ENCODE measurements around the gene ATP4B.

DNA sequence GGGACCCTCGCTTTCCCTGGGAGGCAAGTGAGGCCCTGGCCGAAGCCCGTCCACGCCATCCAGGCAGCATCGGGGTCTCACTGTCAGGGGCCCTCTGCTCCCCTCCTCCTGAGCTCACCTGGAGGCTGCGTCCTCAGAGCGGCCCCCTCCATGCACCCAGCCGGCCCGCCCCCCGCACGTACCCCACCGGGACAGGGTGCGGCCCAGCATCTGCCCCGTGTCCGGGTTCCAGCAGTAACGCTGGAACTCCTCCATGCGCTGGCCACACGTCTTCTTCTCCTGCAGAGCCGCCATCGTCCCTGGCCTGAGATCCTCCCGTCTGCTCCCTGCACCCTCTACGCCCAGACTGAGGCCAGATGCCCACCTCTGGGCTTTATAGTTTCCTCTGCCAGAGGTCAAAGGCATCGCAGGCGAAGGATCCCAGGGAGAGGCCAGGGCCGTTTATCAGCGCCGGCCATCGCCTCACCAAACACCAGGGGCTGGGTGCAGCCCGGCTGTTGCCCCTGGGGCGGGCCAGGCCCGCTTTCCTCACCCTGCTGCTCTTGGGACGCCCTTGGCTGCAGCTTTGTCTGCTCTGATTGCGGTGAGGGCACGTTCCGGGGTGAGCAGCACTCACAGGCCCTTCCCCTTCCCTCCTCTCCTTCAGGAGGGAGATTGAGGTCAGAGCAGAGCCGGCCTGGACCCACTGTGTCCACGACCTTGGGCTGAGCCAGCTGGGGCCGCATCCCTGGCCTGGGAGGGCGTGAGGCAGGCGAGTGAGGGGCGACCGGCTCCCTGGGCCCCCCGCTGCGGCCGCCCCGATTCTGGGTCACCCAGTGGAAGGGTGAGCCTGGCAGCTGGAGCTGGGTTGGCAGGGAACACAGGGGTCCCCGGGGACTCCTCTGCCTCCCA, at the start of gene ATP4B:
- TF ChIP-seq, protein P1, sequence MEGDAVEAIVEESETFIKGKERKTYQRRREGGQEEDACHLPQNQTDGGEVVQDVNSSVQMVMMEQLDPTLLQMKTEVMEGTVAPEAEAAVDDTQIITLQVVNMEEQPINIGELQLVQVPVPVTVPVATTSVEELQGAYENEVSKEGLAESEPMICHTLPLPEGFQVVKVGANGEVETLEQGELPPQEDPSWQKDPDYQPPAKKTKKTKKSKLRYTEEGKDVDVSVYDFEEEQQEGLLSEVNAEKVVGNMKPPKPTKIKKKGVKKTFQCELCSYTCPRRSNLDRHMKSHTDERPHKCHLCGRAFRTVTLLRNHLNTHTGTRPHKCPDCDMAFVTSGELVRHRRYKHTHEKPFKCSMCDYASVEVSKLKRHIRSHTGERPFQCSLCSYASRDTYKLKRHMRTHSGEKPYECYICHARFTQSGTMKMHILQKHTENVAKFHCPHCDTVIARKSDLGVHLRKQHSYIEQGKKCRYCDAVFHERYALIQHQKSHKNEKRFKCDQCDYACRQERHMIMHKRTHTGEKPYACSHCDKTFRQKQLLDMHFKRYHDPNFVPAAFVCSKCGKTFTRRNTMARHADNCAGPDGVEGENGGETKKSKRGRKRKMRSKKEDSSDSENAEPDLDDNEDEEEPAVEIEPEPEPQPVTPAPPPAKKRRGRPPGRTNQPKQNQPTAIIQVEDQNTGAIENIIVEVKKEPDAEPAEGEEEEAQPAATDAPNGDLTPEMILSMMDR (IDR thresholded peaks at IDR 0.05): no peak
- no peak for TF ChIP-seq ZFX (IDR thresholded peaks at IDR 0.05; ENCODE audit: borderline replicate concordance)
